Astrocyte (in vitro differentiated cells and primary cell): Measurements from ENCODE around the gene RAB11B.

Experiments used
- CTCF ChIP-seq: IDR thresholded peaks from 2 replicates; pipeline ENCODE4 v1.5.1; 2011; ENCODE audit warnings: low read depth, mild to moderate bottlenecking, inconsistent platforms, low read length, moderate library complexity; ENCODE audit not compliant: insufficient read depth
- EZH2 ChIP-seq: IDR thresholded peaks from 2 replicates; pipeline ENCODE4 v1.6.1; 2012; ENCODE audit warnings: mild to moderate bottlenecking, low read length, inconsistent platforms; ENCODE audit not compliant: insufficient read depth

DNA sequence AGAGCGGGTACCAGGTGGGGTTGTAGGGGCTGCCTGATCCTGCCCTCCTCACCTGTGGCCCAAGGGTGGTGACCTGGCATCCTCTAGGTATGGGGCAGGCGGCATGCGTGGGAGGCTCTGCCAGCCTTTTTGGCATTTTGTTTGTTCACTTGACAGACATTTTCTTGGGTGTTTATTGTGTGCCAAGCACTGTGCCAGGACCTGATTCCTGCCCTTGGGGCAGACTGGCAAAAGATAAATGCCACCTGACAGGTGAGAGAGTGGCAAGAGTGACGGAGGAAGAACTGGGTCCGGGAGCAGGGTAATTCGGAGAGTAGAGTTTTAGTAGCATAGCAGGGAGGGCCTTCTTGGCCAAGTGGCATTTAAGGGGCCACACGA lies 6.0 kb downstream of the RAB11B start:
- no peak for TF ChIP-seq CTCF
- TF ChIP-seq EZH2, result no peak
